AG08396 (cell line): ENCODE measurements around the gene CDH4.
"Not testable (repeated sequence)": the region's sequence is repeated elsewhere in the genome, so short reads cannot be mapped to it uniquely, and the experiment has no call there.

ENCODE experiments used
- DNase-seq: peaks from one replicate; pipeline ENCODE4 v3.0.0; 2012; ENCODE audit warnings: low spot score, mixed read lengths

The CDH4 gene

DNA sequence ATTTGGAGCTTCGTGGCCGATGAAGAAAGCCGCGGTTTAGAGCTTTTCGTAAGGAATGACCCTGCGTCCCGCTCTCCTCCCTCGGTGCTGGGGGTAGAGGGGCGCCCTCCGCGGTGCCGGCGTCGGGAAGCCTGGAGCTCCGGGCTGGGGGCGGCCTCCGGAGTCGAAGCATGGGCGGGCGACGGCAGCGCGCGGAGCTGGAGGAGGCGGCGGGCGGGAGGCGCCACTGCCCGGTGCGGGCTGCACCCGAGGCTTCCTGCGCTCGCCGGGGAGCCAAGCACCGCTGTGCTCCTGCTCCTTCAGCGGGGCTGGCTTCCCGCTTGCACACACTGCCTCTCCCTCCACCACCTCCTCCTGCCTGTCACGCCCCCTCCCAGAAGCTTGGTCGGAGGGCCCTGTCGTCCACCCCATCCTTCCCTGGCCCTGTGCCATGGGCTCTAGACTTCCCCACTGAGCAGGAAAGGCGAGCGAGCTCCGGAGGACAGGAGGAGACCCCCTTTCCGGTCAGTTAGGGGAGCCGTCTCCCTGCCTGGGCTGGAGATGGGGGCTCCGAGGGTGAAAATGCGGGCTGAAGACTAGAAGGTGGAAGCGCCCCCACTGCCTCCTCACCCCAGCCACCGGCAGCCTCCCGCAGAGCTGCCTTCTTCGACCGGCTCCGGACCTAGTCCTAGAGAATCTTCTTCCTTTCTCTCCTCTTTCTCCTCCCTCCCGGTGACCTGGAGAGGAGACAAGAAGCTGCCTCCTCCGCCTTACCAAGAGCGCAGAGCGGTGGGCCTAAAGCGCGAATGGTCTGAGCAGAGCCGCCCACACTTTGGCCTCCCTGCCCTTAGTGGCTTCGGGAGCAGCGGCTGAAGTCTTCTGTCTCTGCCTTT lies 1.8 kb downstream of the CDH4 start:
- peak; percentile 66 for DNase-seq

DNA sequence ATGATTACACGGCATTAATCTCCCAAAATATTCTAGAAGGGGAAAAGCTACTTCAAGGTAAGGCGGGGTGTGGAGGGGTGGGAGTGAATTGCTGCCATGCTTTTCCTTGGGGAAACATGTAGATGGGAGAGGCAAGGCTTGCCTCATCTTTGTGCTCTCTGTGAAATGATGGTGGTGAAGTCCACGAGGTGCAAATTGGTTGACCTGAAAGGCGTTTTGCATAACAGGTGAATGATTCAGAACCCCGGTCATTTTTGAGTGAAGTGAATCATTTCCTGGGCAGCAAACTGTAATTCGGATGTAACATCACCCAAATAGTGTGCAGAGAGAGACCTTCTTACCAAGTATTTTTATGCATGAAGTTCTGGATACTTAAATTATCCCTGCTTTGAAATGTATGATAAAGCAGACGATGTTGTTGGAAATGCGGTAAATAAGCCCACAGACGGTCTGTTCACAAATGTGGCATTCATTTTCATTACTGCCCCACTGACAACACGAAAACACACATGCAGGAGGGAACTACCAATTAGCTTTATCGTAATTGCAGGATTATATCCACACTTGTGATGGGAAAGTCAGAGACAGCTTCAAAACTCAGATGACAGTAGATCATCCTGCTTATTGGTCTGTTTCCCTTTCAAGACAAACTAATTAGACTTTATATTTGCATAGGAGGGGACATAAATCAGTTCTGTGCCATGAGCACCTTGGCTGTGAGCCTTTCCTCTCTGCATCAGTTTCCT lies 3.0 kb downstream of the CDH4 start:
- peak; percentile 49 for DNase-seq

DNA sequence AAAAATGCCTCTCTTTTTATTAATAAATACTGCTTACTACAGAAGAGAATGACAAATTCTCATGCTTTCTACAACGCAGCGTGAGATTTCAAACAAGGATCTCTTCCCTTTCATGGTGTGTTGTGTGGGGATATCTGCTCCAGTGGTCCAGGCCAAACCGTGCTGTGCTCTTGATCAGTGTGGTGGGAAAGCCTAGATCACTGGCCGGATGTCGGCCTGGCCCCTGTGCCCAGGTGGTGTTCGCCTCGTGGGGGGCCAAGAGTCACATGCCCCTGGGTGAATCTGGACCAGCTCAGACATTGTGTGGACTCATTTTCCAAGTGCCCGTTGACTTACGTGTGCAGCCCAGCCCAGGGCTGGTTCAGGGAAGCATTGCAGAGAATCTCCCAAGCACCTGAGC lies 4.3 kb downstream of the CDH4 start:
- DNase-seq: no peak

DNA sequence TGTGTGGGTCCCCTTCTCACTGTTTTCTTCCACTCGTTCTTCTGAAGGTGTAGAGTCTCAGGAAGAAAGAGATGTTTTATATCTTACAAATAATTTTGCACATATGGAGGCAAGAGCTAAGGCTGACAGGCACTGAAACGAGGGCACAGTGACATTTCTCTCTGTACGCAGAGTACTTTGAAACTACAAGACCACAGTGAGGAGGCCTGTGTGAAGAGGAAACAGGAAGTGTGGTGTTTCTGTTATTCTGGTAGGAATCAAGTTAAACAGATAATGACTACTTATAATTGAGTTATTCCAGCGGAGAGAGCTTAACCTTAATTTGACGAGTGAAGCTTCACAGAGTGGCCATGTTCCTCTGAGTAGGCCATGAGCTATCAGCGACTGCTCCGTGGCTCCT lies 4.8 kb downstream of the CDH4 start:
- DNase-seq: no peak

DNA sequence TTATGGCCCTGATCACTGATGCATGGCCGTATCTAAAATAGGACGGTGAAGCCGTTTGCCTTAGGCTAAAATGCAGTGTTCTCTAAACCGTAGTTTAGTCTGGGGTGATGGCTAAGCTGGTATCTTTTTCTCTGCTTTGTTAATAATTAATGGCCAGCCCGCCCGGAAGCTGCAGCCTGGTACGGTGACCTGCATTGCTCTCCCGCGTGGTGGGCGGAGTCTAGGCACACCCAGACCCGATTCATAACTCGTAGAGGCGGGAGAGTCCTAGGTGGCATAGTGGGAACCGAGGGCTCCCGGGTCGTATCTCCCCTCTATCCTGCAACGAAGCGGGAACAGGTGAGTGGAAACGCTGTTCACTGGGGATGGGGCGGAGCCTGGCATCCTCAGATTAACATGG lies 5.5 kb downstream of the CDH4 start:
- no peak for DNase-seq

DNA sequence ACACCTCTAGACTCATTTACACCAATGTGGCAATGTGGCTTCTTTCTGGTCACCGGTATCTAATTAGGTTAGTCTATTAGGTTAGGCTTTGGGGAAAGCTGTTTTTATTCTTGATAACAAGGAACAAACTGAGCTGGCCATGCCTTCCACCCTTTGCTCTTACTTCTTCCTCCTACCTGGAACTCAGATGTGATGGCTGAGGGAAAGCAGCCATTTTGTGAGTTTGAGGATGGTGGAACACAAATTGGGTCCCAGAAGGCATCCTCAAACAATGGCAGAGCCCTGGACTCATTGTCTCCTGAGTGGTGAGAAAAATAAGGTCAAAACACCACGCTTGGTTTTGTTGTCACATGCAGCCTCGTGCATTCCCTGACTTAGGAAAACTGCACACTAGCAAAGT lies 7.7 kb downstream of the CDH4 start:
- no peak for DNase-seq

DNA sequence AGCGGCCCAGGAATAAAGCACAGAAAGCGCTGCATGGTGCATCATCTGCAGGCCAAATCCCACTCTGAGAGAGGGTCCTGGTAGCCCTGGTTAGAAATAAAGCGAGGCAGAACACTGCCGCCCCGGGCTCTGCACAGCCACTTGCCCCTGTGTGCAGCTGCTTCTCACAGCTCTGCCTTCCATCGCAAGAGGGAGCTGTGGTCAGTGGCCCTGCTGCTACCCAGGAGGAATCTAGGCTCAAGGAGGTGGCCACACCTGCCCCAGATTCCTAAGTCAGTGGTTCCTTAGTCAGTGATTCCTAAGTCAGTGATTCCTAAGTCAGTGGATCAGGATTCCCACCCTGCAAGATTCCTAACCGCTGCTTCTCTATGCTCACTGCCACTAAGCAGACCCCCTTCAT lies 8.8 kb downstream of the CDH4 start:
- DNase-seq: no peak

DNA sequence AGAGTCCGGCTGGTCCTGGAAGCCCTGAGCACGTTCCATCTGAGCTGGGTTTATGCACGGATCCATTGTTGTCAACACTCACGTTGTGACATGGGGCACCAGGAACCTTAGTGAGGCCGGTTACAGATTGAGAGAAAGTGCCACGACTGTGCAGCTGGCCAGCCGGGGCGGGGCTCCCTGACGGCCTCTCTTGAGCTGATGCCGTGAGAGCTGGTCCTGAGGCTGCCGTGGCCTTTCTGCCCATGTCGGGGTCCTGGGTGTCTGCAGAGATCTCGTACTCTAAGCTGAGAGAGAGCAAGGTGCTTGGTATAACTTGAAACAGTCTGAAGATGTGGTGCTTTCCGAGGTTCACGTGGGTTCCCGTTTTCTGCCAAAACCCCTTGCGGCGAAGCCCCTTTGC lies 10.0 kb downstream of the CDH4 start:
- DNase-seq: no peak

DNA sequence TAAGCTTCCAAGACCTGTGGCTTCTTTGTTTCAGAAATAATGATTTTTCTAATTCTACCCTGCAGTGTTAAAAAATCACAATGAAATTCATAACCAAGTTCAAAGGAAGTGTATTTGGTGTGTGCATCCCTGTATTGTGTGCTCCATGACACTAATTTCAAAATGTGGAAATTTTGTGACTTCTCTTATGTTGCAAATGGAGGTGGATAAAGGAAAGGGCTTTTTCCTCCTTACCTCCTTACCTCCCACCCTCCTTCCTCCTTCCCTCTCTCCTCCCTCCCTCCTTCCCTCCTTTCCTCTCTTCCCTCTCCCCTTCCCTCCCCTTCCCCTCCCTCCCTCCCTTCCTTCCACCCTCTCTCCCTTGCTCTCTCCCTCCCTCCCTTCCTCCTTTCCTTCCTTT lies 10.5 kb downstream of the CDH4 start:
- no peak for DNase-seq

DNA sequence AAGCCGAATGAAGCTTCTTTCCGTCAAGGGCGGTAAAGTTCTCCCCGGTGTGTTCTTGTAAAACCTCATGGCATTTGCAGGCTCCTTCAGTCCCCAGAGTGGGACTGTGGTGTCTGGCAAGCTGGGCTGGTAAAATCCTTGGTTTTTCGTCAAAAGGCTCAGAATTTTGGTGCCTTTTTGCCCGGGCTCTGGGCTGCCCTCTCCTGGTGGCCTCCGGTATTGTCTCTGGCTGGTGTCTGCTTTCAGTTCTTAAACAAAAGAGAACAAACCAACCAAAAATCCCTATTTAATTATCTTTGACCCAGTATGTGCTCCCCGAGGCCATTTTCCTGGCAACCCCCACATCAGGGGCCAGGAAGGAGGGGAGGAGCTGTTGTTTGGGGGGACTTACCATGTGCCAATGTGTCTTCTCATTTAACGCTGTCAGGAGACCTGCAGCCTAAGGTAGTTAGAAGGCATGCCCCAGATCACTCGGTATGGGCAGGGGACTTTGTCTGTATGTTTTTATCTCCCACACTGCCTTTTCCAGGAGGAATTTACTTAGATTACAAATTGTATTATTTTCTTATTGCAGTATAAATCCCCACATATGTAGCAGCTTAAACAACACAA lies 11.1 kb downstream of the CDH4 start:
- DNase-seq: peak; percentile 64

DNA sequence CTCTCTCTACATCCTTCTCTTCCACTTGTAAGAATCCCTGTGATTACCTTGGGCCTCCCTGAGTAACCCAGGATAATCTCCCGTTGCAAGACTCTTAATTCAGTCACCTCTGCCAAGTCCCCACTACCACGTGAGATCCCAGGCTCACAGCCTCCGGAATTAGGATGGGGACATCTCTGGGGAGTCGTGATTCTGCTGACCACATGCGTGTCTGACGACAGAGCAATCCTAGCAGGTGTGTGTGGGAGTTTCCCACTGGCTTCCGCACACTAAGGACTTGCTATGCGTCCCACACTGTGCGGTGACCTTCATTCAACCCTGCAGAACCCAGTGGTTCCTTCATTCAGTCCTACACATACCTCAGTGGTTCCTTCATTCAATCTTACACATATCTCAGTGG lies 11.9 kb downstream of the CDH4 start:
- no peak for DNase-seq

DNA sequence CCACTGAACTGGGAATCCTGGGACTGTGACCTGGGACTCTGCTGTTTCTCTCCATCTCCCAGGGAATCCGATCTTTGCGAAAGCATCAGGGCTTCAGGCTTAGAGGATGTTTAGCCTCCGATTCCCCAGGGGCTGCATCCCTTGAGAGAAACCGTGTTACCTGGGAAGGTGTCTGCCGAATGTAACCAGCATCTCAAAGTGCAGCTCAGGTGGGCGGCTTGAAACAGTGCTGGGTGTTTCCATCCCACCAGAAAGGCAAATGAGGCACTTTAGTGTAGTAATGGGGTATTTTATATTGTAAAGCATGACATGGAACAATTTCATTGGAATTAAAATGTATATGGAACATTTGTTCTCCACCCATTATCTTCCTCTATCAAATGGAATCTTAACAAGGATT lies 15.2 kb downstream of the CDH4 start:
- DNase-seq: no peak

DNA sequence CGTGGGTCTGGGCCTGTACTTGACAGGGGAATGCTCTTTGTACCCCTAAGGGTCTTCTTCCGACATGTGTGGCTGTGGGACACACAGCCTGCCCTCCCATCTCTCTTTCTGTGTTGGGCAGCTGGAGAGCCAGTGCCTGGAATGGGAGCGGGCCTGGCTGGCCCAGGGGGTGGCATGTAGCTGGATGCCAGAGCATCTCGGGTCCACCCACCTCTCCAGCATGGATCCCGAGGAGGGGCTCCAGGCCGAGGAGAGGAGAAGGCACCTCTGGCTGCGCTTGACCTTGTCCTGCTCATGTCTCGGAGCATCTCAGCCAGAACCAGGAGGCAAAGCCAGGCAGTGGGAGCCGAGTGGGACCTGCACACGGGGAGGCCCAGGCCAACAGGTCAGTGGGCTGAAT lies 16.0 kb downstream of the CDH4 start:
- DNase-seq: no peak

DNA sequence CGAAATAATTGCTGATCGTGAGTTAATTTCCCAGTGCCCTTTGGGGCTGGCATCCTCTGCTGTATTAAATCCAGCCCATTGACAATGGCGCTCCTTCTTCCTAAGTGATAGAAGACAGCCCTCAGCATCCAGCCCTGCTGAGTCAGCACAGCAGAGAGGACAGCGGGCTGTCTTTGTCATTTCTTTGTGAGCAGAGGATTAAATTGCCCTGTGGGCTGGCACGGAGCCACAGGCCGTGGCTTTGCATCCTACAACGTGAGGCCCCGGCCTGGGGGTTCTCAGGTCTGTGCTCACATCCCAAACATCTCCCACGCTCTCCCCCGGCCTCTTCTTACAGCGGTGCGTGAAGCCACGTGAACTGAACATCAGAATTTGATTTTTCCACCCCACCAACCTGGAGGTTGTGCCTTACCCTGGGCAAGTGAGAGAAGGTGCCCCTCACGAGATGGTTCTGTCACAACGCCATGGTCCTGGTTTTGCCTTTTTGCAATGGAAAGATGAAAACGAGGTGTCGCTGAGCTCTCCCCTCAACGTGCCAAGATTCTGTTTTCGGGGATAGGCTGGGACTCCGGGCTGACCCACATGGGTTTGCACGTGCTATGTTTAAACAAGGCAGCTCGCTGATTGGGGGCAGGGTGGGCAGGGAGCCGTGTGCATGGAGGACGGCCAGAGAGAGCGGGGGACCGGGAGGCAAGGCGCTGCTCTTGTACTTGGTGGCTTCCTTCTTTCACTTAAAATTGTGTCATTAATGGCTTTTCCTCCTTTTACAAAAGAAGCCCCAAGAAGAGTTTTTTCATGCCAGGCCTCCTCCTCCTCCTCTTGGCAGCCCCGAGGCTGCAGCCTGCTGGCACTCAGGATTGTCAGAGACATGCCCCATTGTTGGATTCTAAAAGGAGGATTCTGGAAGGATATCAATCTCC lies 19.5 kb downstream of the CDH4 start:
- DNase-seq: peak; percentile 49

DNA sequence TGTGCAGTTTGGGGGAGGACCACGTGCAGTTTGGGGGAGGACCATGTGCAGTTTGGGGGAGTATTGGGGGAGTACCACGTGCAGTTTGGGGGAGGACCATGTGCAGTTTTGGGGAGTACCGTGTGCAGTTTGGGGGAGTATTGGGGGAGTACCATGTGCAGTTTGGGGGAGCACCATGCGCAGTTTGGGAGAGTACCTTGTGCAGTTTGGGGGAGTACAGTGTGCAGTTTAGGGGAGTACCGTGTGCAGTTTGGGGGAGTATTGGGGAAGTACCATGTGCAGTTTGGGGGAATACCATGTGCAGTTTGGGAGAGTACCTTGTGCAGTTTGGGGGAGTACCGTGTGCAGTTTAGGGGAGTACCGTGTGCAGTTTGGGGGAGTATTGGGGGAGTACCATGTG lies 21.0 kb downstream of the CDH4 start:
- not testable (repeated sequence) for DNase-seq

DNA sequence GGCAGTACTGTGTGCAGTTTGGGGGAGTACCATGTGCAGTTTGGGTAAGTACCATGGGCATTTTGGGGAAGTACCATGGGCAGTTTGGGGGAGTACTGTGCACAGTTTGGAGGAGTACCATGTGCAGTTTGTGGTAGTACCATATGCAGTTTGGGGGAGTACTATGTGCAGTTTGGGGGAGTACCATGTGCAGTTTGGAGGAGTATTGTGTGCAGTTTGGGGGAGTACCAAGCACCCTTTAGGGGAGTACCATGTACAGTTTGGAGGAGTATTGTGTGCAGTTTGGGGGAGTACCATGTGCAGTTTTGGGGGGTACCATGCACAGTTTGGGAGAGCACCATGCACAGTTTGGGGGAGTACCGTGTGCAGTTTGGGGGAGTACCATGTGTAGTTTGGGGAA lies 21.6 kb downstream of the CDH4 start:
- not testable (repeated sequence) for DNase-seq

DNA sequence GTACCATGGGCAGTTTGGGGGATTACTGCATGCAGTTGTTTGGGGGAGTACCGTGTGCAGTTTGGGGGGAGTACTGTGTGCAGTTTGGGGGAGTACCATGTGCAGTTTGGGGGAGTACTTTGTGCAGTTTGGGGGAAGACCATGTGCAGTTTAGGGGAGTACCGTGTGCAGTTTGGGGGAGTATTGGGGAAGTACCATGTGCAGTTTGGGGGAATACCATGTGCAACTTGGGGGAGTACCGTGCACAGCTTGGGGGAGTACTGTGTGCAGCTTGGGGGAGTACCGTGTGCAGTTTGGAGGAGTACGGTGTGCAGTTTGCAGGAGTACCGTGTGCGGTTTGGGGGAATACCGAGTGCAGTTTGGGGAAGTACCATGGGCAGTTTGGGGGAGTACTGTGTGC lies 22.3 kb downstream of the CDH4 start:
- DNase-seq: no peak

DNA sequence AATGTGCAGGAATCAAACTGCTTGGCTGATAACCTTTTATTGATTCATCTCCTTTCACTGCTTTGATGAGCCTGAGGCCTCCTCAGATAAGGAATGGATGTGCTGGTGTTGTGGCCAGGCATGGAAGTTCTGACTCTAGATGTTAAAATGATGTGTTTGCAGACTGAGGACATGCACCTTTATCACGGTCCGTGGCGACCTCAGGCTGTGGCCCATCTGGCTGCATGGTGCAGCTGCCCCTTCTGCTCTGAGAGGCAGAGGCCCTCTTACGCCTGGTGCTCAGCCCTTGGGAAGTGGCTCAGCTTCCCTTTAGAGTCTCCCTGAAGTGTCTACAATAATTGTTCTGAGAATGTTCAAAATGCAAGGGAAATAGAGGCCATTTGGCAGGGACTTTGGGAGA lies 26.2 kb downstream of the CDH4 start:
- no peak for DNase-seq

DNA sequence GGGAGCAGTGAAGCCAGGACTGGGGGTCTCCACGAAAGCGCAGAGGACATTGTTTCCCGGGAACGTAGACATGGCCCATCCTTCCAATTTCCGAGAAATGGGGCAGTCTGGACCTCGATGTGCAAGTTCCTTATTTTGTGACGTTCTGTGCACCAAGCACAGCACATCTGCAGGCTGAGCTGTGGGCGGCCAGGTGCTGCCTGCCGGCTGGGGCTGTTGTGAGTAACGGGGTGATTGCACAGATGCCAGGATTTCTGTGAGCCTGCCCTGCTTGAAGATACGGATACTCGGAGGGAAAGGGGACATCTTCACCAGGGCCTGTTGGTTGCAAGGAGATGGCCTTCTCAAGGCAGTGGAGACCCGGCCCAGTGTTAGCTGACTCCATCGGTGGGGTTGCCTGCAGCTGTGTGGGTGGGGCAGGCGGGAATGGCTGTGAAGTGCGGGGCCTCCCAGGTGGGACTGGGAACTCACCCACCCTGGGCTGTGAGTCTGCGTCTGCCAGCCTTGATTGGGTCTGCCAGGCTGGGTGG lies 27.6 kb downstream of the CDH4 start:
- no peak for DNase-seq

DNA sequence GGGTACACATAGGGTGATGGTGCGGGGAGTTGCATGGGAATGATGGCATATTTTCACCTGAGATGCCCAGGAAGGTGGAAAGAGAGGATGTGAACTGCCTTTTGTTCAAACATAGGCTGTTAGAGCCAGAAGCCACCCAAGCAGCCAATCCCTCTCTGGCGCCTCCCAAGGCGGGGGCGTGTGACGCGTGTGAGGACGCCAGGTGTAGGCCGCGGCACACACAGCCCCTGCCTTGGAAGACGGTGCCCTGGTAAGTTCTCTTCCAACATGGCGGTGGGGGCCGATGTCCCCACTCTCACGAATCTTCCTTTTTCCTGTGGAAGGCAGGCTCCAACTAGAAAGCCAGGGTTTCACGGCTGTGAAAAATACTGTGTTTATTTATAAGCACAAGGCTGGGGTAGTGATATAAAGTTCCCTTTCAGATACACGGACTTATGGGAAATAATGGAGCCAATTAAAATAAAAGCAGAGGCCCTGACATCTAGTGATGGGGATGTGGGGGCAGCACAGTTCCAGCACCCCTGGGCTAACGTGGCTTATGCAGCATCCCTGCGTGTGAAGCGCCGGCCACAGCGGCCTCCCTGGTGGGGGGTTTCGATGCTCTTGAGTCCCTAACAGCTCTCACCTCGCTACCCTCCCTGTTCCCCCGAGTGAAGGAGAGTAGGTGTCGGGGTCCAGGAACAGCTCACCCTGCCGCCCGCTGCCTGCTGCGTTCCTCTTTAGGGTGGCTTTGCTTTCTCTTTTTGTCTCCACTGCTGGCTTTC lies 28.3 kb downstream of the CDH4 start:
- DNase-seq: no peak

DNA sequence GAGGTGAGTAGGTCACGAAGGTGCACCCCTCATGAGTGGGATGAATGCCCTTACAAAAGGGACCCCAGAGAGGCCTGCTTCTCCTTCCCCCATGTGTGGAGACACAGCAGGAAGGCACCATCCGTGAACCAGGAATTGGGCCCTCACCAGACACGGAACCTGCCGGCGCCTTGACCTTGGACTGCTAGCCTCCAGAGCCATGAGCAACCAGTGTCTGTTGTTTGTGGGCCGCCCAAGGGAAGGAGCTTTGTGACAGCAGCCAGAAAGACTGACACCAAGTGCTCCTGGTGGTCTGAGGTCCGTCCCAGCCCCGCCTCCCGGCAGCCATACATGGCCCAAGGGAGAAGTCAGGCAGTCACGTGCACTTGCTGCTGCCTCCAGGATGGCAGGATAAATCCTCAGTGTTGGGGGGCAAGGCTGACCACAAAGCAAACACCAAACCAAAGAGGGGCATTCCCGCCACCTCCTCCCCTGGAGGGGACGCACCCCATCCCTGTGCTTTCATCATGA lies 29.3 kb downstream of the CDH4 start:
- no peak for DNase-seq
